Measurements from ENCODE around the gene POLE2. TPM values are rescaled to one million over a fixed set of nuclear protein-coding genes. Genes with fewer than 3 reads are reported as not detected.
A peak's percentile ranks its signal among the peaks of the same experiment; 100 is the strongest.
"Not testable (repeated sequence)": the region's sequence is repeated elsewhere in the genome, so short reads cannot be mapped to it uniquely, and the experiment has no call there.

POLE2 gene
- polyA plus RNA-seq (ENCODE audit: insufficient read length in 4 of 4): 10 to 100 TPM; 12.5 to 31.9 (median 19.0) TPM

GRCh38 chr14:49687942-49688700 lies at the start of gene POLE2:
POLE2 (minus strand) TSS chr14:49688214; CDS start chr14:49688203, 11 bp downstream.
- peak in 3 of 4 donors; percentile 62 to 81 (median 71) for DNase-seq (ENCODE audit: low read depth in 4 of 4, low spot score in 2 of 4)

GRCh38 chr14:49735669-49736068 lies 47.7 kb upstream of the POLE2 start:
- DNase-seq (ENCODE audit: low read depth in 4 of 4, low spot score in 2 of 4): not testable (repeated sequence)

- no peak for DNase-seq (ENCODE audit: low read depth in 4 of 4, low spot score in 2 of 4)
Measured at GRCh38 chr14:49733836-49734235, 45.8 kb upstream of the POLE2 start.

- no peak for DNase-seq (ENCODE audit: low read depth in 4 of 4, low spot score in 2 of 4)
Measured at GRCh38 chr14:49732896-49733295, 44.9 kb upstream of the POLE2 start.

GRCh38 chr14:49727171-49727570 lies 39.2 kb upstream of the POLE2 start:
- no peak for DNase-seq (ENCODE audit: low read depth in 4 of 4, low spot score in 2 of 4)

GRCh38 chr14:49721733-49722435 lies 33.9 kb upstream of the POLE2 start:
- DNase-seq (ENCODE audit: low read depth in 4 of 4, low spot score in 2 of 4): not testable (repeated sequence)

GRCh38 chr14:49720744-49721143 lies 32.7 kb upstream of the POLE2 start:
- DNase-seq (ENCODE audit: low read depth in 4 of 4, low spot score in 2 of 4): no peak

- DNase-seq (ENCODE audit: low read depth in 4 of 4, low spot score in 2 of 4): not testable (repeated sequence)
Measured at GRCh38 chr14:49710993-49711392, 23.0 kb upstream of the POLE2 start.

- DNase-seq (ENCODE audit: low read depth in 4 of 4, low spot score in 2 of 4): not testable (repeated sequence)
Measured at GRCh38 chr14:49704471-49704870, 16.5 kb upstream of the POLE2 start.

GRCh38 chr14:49703965-49704364 lies 16.0 kb upstream of the POLE2 start:
- no peak for DNase-seq (ENCODE audit: low read depth in 4 of 4, low spot score in 2 of 4)

- no peak for DNase-seq (ENCODE audit: low read depth in 4 of 4, low spot score in 2 of 4)
Measured at GRCh38 chr14:49702725-49703124, 14.7 kb upstream of the POLE2 start.

GRCh38 chr14:49693735-49694124 lies 5.7 kb upstream of the POLE2 start:
- not testable (repeated sequence) for DNase-seq (ENCODE audit: low read depth in 4 of 4, low spot score in 2 of 4)

GRCh38 chr14:49692811-49693734 lies 5.1 kb upstream of the POLE2 start, which contains the start of gene KLHDC1:
KLHDC1 (plus strand) TSS chr14:49693120; CDS start chr14:49693195, 75 bp downstream.
- DNase-seq (ENCODE audit: low read depth in 4 of 4, low spot score in 2 of 4): peak; percentile 64 to 75 (median 68)

- DNase-seq (ENCODE audit: low read depth in 4 of 4, low spot score in 2 of 4): no peak
Measured at GRCh38 chr14:49692193-49692757, 4.3 kb upstream of the POLE2 start.

- DNase-seq (ENCODE audit: low read depth in 4 of 4, low spot score in 2 of 4): no peak
Measured at GRCh38 chr14:49691031-49691430, 3.0 kb upstream of the POLE2 start.

- no peak for DNase-seq (ENCODE audit: low read depth in 4 of 4, low spot score in 2 of 4)
Measured at GRCh38 chr14:49688701-49689030, 652 bp upstream of the POLE2 start.

- DNase-seq (ENCODE audit: low read depth in 4 of 4, low spot score in 2 of 4): no peak
Measured at GRCh38 chr14:49686425-49686824, 1.6 kb downstream of the POLE2 start.

- no peak for DNase-seq (ENCODE audit: low read depth in 4 of 4, low spot score in 2 of 4)
Measured at GRCh38 chr14:49679271-49679670, 8.7 kb downstream of the POLE2 start.

- DNase-seq (ENCODE audit: low read depth in 4 of 4, low spot score in 2 of 4): no peak
Measured at GRCh38 chr14:49677643-49678042, 10.4 kb downstream of the POLE2 start.

GRCh38 chr14:49673586-49673985 lies 14.4 kb downstream of the POLE2 start:
- DNase-seq (ENCODE audit: low read depth in 4 of 4, low spot score in 2 of 4): no peak

Data from left renal cortex interstitium (tissue), 4 donors.